Heart left ventricle (tissue), 13 donors: ENCODE measurements around the gene CYP21A2.
"Not testable (repeated sequence)": the region's sequence is repeated elsewhere in the genome, so short reads cannot be mapped to it uniquely, and the experiment has no call there.

Experiments
- POLR2A ChIP-seq, 2 donors: fragments of 450-650 bp; IDR thresholded peaks; one replicate each; pipeline ENCODE4 v1.6.1; 2017; ENCODE audit warnings: antibody characterized with exemption in 2 of 2, mild to moderate bottlenecking in 2 of 2, moderate library complexity in 2 of 2
- TF ChIP-seq, protein P1 (sequence below), 12 donors: fragments of 200-600 bp; sonication (generic) in 4 of 12; IDR thresholded peaks; one replicate each; pipeline versions ENCODE4 v1.5.0 to v1.8.0; 2018 to 2022; ENCODE audit warnings: antibody characterized with exemption in 12 of 12, mild to moderate bottlenecking in 5 of 12
- donor health status: ischemic (EF 13 %, LVEDD 7.1; RV severe dilation, severe dysfunction).
- donor health status: DM: no; HTN: yes; CAD: no.
- donor health status: DM: no; HTN: no; CAD: no.
- donor health status: ischemic (EF 25% LVEDD 6.9; RV normal size, moderate dysfunction).
- donor health status: ischemic (EF 25% LVEDD 5.7; RV mildly dilated, moderate dysfunction).
- donor health status: ischemic (EF 35%, LVEDD 5.7; RV mildly dilated, moderate dysfunction).
- donor health status: nonischemic (EF 11% LVEDD 7.7; RV severe dilation, severe dysfunction).
- donor health status: DM: yes; HTN: yes; CAD: no.
- donor health status: PGD.
- donor health status: ischemic (EF 29% LVEDD 5.4; RV normal size, mild dysfunction).
- donor health status: nonischemic (EF 23%, LVEDD 6.1; RV moderate dilation, normal function).

GRCh38 chr6:32008037-32008436, 30.2 kb upstream of the CYP21A2 start:
- TF ChIP-seq, protein P1, sequence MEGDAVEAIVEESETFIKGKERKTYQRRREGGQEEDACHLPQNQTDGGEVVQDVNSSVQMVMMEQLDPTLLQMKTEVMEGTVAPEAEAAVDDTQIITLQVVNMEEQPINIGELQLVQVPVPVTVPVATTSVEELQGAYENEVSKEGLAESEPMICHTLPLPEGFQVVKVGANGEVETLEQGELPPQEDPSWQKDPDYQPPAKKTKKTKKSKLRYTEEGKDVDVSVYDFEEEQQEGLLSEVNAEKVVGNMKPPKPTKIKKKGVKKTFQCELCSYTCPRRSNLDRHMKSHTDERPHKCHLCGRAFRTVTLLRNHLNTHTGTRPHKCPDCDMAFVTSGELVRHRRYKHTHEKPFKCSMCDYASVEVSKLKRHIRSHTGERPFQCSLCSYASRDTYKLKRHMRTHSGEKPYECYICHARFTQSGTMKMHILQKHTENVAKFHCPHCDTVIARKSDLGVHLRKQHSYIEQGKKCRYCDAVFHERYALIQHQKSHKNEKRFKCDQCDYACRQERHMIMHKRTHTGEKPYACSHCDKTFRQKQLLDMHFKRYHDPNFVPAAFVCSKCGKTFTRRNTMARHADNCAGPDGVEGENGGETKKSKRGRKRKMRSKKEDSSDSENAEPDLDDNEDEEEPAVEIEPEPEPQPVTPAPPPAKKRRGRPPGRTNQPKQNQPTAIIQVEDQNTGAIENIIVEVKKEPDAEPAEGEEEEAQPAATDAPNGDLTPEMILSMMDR (IDR thresholded peaks at IDR 0.05): not testable (repeated sequence)
- TF ChIP-seq POLR2A (IDR thresholded peaks at IDR 0.05): not testable (repeated sequence)
